Mammary epithelial cell (primary cell): Measurements from ENCODE around the gene SRM.

ENCODE experiments used
- EZH2 ChIP-seq: IDR thresholded peaks from 2 replicates; pipeline ENCODE4 v1.6.1; 2012; ENCODE audit warnings: low read length, inconsistent platforms, borderline replicate concordance
- TF ChIP-seq, protein P1 (sequence below), 2 donors: IDR thresholded peaks in 1 of 2; conservative IDR thresholded peaks in 1 of 2; 2 replicates each; pipeline ENCODE4 v1.5.1; 2011 to 2012; ENCODE audit warnings: inconsistent platforms in 2 of 2, low read length in 2 of 2, mild to moderate bottlenecking in 2 of 2, control low read depth in 1 of 2, low read depth in 1 of 2; ENCODE audit not compliant: insufficient read depth in 1 of 2; ENCODE audit errors: extremely low read depth in 1 of 2

DNA sequence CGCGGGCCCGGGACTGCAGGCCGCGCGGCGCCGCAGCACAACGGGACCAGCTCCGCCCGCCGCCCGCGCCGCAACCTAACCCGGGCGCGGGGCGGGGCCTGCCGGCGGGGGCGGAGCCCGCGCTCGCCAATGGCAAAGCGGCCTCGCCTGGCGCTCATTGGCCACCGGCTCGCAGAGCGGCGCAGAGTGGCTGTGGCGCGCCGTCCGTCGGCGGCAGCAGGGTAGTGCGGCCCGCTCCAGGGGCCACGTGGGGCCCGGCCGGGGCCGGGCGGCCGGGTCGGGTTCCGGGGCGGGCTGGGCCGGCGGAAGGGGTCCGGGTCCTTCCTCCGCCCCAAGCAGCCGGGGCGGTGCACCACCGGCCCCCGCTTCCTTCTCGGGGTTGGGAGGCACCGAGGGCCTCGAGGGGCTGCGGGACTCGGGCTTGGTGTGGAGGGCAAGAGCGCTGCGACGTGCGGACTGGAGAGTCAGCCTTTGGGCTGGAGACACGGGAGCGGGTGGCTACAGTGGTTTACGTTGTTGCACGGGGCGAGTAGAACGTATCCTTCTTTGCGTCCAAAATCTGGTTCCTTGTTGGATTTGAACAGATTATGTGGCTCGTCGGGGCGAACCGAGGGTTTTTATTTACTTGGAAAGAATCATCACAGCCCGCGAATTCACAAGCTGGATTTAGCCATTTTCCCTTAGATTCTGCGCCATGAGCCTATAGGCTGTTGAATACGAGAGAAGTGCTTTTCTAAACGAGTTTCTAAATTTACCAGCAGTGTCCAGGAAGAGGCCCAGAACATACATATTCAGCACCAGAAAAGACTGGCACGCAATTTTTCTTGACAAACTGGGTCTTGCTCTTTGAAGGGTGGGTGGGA, at the start of gene SRM:
- TF ChIP-seq, protein P1, sequence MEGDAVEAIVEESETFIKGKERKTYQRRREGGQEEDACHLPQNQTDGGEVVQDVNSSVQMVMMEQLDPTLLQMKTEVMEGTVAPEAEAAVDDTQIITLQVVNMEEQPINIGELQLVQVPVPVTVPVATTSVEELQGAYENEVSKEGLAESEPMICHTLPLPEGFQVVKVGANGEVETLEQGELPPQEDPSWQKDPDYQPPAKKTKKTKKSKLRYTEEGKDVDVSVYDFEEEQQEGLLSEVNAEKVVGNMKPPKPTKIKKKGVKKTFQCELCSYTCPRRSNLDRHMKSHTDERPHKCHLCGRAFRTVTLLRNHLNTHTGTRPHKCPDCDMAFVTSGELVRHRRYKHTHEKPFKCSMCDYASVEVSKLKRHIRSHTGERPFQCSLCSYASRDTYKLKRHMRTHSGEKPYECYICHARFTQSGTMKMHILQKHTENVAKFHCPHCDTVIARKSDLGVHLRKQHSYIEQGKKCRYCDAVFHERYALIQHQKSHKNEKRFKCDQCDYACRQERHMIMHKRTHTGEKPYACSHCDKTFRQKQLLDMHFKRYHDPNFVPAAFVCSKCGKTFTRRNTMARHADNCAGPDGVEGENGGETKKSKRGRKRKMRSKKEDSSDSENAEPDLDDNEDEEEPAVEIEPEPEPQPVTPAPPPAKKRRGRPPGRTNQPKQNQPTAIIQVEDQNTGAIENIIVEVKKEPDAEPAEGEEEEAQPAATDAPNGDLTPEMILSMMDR (conservative IDR thresholded peaks at IDR 0.05 in 1 of 2, IDR thresholded peaks at IDR 0.05 in 1 of 2; ENCODE audit: extremely low read depth in 1 of 2, insufficient read depth in 1 of 2, low read depth in 1 of 2, low read length in 2 of 2): peak in 1 of 2 donors; percentile 45
- TF ChIP-seq EZH2: no peak
